Right renal cortex interstitium (tissue), 3 donors: ENCODE measurements around the gene RRP9. TPM values are rescaled to one million over a fixed set of nuclear protein-coding genes. Genes with fewer than 3 reads are reported as not detected.
"Not testable (repeated sequence)": the region's sequence is repeated elsewhere in the genome, so short reads cannot be mapped to it uniquely, and the experiment has no call there.

ENCODE experiments used
- DNase-seq, 3 donors: peaks; one replicate each; pipeline ENCODE4 v3.0.0-alpha.2; 2013; ENCODE audit warnings: low read depth in 3 of 3, low spot score in 2 of 3
- polyA plus RNA-seq, 3 donors: library from polyadenylated mRNA; unstranded; fragments of 120-200 nt; gene quantifications; one replicate each; pipeline ENCODE4 v1.2.1, GENCODE V29; 2013; ENCODE audit not compliant: insufficient read length in 3 of 3

Gene RRP9
- 10 to 100 TPM; 17.3 to 19.2 (median 17.5) TPM for polyA plus RNA-seq

GRCh38 chr3:51941798-51942602 is at the start of gene RRP9, which contains the start of gene PARP3:
Gene RRP9, minus strand, starts transcription at chr3:51941904. Its CDS starts 37 bp downstream, at chr3:51941867.
Gene PARP3, plus strand, starts transcription at chr3:51942363. Its CDS starts 993 bp downstream, at chr3:51943356.
- peak; percentile 98 to 100 (median 99) for DNase-seq

- not testable (repeated sequence) for DNase-seq
These were observed 48.8 kb upstream of the RRP9 start for GRCh38 chr3:51990501-51990971.

GRCh38 chr3:51988286-51989146 is 46.8 kb upstream of the RRP9 start:
- DNase-seq = no peak

- no peak for DNase-seq
These were observed 45.9 kb upstream of the RRP9 start for GRCh38 chr3:51987568-51987967.

GRCh38 chr3:51986010-51986947 is 44.6 kb upstream of the RRP9 start:
- no peak for DNase-seq

- no peak for DNase-seq
These were observed 43.4 kb upstream of the RRP9 start for GRCh38 chr3:51985063-51985462.

GRCh38 chr3:51984269-51984647 is 42.6 kb upstream of the RRP9 start:
- no peak for DNase-seq

- DNase-seq = no peak
These were observed 42.0 kb upstream of the RRP9 start for GRCh38 chr3:51983578-51984268.

- DNase-seq = no peak
These were observed 41.3 kb upstream of the RRP9 start, which contains the start of gene ACY1 for GRCh38 chr3:51982838-51983577. Gene ACY1, plus strand, starts transcription at chr3:51983535. Its CDS starts 530 bp downstream, at chr3:51984065.

- no peak for DNase-seq
These were observed 40.7 kb upstream of the RRP9 start for GRCh38 chr3:51982352-51982837.

- DNase-seq = no peak
These were observed 38.5 kb upstream of the RRP9 start for GRCh38 chr3:51980253-51980652.

- DNase-seq = no peak
These were observed 36.4 kb upstream of the RRP9 start for GRCh38 chr3:51978143-51978502.

GRCh38 chr3:51977446-51978142 is 35.9 kb upstream of the RRP9 start:
- no peak for DNase-seq

GRCh38 chr3:51975852-51976549 is 34.3 kb upstream of the RRP9 start:
- no peak for DNase-seq

- DNase-seq = no peak
These were observed 33.5 kb upstream of the RRP9 start, which contains the start of gene ABHD14A for GRCh38 chr3:51974963-51975851. Gene ABHD14A, plus strand, starts transcription at chr3:51975064. Its CDS starts 72 bp downstream, at chr3:51975136.

GRCh38 chr3:51974277-51974962 is 32.7 kb upstream of the RRP9 start:
- DNase-seq = no peak
